Hematopoietic multipotent progenitor cell treated with erythropoietin and hydrocortisone succinate and interleukin-3 and kit ligand, for 17 days (in vitro differentiated cells): ENCODE data around the gene PTPRN2.

Experiments used
- DNase-seq: peaks from one replicate; pipeline ENCODE4 v3.0.0-alpha.2; 2015; ENCODE audit warnings: low spot score

Gene PTPRN2

DNA sequence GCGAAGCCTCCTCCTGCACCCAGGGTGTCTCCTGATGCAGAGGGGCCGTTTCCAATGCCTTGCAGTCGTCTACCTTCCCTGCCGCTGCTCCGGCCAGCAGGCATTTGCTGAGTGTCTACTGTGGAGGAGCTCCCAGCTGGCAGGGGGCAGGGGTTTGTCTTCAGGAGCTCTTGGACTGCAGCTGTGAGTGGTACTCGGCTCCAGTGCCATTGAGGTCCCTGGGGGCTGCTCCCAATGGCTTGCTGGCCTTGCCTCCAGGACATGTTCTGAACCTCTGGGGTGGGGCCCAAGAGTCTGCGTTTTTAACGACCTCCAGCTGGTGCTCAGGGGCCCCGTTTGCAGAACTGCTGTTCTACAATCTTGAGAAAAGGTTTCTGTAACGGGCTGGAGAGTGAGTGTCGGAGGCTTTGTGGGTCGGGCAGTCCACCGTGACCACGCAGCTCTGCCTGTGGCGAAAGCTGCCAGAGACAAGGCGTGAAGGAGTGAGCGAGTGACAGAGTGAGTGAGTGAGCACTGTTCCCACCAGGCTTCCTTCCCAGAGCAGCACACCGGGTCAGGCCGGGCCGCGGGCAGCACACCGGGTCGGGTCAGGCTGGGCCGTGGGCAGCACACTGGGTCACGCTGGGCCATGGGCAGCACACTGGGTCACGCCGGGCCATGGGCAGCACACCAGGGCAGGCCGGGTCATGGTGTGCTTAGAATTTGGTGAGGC, 520.2 kb downstream of the PTPRN2 start:
- no peak for DNase-seq

DNA sequence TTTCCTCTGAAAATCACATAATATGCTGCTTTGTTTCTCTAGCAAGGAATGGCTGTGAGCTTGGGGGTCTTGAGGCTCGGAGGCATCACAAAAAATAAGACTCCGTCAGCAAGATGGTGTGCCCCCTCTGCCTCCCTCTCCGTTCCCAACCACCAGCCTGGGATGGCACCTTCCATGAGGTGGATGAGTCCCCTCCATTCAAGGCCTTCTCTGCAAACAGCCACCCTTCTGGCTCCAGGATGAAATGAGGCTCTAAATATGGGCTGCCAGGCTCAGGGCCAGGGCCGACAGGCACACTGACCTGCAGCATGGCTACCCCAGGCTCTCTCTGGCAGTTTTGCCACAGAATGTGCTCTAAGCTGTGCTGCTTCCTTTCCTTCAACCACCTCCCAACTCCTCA, 521.5 kb downstream of the PTPRN2 start:
- DNase-seq = no peak

DNA sequence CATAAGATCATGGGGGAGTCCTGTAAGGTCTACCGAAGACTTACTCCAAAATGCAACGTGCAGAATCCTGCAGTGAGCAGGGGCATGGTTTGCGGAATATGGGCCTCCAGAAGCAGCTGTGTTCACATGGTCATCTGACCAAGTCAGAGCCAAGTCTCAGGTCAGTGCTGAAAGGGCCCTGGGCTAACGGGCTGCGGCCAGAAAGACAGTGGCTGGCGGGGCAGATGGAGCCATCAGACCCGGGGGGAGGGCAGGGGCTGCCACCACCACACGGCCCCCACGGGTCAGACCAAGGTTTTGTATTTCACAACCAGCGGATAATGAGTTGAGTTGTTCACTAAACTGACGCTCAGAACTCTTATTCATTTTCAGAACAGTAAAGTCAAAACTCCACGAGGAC, 522.3 kb downstream of the PTPRN2 start:
- no peak for DNase-seq

DNA sequence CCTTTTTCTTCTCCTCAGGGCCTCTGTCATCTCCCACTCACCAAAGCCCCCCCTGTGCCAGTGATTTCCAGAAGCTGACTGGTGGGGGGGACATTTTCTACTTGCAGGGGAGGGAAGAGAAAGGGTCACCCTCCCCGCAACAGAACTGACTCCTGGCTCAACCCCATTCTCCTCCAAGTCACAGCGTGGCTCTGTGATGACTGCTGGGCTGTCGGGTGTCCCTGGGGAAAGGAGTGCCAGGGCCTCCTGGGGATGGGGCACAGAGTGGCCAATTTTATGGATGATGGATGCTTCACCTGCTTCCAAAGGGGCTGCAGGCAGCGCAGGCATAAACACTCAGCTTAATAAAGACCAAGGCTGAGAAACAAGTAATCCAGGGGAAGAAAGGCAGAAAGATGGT, 523.0 kb downstream of the PTPRN2 start:
- no peak for DNase-seq

DNA sequence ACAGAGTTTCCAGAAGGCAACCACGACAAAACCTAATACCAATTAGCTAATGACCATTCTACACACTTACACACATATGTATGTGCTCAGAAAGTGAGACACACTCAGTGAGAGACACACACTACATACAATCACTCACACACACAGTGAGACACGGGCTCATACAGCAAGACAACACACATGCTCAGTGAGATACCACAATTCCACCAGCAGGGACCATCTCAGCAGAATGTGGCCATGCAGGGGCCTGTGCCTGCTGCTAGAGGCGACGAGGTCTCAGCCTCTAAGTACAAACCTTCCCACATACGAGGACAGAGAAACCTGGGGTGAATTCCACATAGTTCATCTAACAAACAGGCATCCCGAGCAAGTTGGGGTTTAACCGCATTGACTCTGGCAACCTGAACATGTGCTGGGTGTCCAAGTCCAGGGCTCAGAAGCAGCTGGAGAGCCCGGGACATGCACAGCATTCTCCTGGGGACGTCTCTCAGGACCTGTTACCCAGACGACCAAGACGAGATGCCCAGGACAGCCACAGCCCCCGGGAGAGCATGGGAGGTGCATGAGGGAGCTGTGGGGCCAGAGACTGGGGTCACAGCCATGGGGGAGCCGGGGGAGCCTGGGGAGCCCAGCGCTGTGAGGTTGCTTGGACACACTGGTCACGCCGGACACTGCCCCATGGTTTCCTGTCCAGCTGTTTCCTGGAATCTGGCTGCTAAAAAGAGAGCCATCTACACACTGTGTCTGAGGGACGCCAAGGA, 523.6 kb downstream of the PTPRN2 start:
- DNase-seq = no peak

DNA sequence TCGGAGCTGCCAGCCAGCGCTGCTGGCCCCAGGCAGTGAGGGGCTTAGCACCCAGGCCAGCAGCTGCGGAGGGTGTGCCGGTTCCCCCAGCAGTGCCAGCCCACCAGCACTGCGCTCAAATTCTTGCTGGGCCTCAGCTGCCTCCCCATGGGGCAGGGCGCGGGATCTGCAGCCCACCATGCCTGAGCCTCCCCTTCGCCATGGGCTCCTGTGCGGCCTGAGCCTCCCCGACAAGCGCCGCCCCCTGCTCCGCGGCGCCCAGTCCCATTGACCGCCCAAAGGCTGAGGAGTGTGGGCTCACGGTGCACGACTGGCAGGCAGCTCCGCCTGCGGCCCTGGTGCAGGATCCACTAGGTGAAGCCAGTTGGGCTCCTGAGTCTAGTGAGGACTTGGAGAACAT, 525.0 kb downstream of the PTPRN2 start:
- DNase-seq = no peak

DNA sequence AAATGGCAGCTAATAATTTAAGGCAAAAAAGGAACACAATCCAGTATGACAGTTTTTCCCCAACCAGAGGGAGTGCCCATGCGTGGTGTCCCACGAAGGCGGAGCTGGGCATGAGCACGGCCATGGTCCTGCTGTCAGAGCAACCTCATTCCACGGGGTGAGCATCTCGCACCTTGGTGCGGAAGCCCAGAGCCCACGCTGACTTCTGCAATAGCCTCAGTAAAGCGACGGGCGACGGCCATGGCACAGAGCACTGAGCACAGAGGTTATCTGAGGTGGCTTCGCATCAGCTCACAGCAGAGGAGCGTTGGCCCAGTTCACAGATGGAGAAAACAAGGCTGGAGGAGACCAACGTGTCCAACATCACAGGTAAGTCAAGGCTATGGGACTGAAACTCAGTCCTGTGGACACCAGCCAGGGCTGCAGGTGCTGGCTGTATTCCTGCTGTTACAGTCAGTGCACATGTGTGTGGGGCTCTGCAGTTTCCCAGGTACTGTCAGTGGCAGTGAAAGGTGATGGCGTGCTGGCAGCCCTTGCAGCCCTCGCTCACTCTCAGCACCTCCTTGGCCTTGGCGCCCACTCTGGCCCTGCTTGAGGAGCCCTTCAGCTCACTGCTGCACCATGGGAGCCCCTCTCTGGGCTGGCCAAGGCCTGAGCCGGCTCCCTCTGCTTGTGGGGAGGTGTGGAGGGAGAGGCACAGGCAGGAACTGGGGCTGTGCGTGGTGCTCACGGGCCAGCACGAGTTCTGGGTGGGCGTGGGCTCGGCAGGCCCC, 525.6 kb downstream of the PTPRN2 start:
- DNase-seq = no peak

DNA sequence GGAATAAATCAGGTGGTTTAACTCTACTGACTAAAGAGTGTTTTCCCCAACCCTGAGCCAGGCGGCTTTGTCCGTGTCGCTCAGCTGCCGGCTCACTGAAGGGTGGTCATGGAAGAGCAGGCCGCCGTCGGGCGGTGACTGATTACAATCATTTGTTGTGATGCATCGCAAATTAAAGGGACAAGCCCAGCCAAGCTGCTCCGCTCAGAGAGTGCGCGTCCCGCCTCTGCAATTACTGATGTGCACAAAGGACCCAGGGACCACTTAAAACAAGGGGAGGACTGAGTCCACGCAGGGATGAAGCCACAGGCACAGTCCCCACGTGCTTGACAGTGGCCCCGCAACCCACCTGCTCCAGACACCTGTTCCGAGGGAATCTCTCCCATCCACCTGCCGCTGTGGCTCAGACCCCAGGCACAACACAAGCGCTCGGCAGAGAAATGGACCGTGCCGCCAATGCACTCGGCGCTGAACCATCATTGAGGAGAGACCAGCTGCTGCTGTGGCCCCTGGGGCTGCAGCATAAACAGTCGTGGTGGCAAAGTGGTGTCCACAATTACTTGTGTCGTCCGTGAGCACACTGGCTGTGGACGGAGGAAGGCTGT, 526.5 kb downstream of the PTPRN2 start:
- DNase-seq = no peak

DNA sequence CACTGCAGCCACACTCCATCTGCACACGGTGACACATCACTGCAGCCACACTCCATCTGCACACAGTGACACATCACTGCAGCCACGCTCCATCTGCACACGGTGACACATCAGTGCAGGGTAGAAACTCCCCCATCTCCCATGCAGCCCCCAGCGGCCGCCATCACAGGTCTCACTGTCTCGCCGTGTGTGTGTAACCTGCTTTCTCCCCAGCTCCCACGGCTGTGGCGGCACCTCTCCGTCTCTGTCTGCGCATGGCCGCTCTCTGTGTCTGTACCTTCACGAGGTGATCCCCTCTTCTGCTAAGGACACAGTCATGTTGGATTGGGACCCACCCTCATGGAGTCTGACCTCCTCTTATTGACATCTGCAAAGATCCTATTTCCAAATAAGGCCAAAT, 527.4 kb downstream of the PTPRN2 start:
- DNase-seq = no peak

DNA sequence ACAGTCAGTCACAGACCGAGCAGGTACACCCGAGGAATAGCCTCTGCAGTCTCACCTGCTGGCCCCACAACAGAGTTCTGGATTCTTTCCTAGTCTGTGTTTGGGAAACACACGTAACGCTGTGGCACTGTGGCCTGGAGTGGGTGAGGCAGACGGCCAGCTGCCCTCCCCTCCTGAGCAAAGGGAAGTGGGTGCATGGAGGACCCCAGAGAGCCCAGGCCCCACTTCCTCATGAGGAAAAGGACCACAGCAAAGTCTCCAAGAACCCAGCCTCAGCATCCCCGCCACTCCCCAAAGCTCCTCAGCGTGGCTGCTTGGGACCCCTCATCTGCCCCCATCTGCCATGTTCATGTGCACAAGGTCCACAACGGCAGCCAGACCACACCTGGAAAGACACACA, 530.2 kb downstream of the PTPRN2 start:
- no peak for DNase-seq

DNA sequence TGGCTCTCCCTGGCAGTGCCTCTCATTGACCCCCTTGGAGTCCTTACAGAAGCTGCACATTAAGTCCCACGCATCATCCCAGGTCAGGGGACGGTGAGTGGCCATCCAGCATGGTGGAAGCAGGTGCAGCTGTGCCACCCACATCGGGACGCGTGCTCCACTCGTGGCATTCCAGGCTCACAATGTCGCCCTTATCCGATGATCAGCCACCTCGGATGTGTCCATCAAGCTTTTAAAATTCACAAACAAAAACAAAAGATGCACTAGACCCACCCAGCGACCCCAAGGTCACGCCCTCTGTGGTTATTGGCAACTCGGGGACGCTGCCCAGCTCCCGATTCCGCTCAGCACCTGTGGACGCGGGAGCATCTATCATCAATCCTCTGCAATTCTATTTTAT, 530.9 kb downstream of the PTPRN2 start:
- DNase-seq = no peak

DNA sequence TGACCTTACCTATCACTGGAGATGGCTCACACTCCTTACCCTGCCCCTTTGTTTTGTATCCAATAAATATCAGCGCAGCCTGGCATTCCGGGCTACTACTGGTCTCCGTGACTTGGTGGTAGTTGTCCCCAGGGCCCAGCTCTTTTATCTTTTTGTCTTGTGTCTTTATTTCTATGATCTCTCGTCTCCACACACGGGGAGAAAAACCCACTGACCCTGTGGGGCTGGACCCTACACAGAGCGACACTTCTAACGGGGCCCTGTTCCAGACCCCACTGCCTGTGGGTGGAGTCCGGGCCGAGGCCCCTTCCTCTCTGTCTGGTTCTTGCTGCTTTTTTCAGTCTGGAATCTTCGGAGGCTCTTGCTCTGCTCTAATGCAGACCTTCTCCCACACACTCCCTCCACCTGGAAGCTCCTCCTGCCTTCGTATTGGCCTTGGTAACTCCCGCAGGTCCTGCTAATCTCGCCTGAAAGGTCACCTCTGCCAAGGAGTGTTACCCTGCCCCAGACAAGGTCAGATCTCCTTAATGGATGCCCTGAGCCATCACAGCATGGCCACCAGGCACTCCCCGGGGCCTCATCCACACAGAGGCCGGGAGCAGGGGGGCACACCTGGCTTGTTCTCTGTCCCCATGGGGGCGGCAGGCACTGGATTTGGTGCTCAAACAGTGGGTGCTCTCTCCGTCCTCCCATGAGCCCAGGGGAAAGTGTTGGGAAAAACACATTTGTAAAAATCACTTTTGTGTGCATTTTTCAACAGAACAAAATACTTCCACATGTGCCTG, 531.7 kb downstream of the PTPRN2 start:
- DNase-seq = no peak

DNA sequence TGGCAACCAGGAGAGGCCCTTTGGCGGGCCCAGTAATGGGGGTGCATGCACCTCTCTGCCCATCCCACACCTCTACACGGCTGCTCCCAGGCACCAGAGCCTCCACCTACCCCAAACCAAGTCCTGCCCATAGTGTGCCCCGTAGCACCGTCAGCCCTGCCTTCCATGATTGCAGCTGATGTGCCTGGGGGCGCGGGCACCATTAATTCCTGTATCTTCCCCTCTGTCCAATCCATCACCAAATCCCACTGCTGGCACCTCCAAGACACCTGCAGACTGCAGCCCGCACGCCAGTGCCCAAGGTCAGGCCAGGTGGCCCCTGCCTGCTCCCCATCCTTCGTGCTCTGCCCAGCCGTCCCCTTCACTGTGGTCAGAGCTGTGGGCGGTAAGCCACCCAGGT, 533.0 kb downstream of the PTPRN2 start:
- DNase-seq = no peak

DNA sequence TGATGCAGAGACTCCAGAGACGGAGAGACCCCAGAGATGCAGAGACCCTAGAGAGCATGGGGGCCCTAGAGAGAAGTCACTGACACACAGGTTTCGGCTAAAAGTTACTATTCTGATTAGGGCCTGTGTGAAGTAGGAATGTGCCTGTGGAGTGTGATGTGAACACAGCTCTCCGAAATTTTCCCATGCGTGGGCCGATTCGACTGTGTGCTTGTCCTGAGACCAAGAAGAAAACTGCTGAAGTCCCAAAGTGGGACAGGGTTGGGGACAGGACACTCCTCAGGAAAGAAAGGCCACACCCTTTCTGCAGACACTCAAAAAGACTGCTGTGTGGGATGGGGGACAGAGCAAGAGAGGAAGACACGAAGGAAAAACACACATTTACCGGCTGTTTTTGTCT, 533.5 kb downstream of the PTPRN2 start:
- DNase-seq = no peak

DNA sequence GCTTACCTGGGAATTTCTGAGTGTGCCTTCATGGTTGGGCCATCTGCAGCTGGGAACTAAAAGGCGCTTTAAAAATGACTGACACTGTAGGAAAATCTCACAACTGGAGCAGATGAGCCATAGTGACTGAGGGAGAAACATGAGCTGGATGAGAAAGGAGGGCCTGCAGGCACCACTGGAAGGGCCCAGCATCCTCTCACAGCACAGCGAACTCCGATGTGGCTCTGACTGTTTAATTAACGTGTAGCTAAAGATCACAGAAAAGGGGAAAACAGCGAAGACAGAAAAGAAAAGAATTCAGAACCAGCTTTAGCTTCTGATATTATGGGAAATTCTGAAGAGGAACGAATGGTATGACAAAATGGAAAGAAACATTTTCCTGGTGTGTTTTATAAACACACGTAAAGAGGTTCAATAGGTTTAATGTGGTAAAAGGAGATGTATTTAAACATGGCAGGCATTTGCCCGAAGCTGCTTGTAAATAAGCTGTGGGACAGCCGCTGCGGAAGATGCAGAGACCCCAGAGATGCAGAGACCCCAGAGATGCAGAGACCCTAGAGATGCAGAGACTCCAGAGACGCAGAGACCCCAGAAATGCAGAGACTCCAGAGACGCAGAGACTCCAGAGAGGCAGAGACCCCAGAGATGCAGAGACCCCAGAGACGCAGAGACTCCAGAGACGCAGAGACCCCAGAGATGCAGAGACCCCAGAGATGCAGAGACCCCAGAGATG, 534.3 kb downstream of the PTPRN2 start:
- DNase-seq = no peak

DNA sequence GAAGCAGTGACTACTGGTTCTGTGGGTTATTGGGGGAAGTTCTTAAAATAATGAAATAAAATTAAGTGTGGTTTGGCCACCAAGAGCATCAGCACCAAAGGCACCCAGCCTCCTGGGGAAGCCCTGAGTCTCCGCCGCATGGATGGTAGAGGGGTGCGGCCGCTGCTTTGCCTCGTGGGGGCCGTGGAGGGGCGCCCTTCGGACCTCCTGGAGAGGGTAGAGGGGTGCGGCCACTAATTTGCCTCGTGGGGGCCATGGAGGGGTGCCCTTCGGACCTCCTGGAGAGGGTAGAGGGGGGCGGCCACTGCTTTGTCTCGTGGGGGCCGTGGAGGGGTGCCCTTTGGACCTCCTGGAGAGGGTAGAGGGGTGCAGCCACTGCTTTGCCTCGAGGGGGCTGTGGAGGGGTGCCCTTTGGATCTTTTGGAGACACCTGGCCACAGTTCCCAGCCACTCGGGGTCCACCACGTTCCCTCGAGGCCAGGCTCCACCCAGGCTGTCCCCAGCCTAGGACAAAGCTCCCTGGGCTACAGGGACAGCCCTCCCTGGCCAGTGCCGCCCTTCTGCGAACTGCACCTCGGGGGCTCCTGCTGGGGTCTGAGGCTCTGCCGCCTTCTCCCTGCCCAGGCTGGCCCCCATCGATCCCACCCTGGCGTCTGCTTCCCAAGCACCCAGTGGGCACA, 535.1 kb downstream of the PTPRN2 start:
- DNase-seq = no peak

DNA sequence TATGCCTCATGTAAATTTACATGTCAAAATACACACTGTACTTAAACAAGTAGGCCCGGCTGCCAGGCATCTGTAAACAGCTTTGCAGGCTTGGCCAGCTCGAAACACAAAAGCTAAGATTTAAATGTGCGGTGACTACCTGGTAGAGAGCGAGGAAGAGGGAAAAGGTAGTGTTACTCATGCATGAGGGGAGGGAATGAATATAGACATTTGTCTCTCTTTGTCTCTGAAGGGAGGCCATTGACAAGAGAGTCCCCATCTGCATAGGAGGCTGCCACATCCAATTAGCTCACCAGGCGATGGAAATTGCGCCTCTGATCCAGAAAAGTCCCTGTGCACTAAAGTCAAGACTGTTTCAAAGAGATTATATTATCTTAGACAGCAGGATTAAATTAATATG, 535.8 kb downstream of the PTPRN2 start:
- DNase-seq = no peak

DNA sequence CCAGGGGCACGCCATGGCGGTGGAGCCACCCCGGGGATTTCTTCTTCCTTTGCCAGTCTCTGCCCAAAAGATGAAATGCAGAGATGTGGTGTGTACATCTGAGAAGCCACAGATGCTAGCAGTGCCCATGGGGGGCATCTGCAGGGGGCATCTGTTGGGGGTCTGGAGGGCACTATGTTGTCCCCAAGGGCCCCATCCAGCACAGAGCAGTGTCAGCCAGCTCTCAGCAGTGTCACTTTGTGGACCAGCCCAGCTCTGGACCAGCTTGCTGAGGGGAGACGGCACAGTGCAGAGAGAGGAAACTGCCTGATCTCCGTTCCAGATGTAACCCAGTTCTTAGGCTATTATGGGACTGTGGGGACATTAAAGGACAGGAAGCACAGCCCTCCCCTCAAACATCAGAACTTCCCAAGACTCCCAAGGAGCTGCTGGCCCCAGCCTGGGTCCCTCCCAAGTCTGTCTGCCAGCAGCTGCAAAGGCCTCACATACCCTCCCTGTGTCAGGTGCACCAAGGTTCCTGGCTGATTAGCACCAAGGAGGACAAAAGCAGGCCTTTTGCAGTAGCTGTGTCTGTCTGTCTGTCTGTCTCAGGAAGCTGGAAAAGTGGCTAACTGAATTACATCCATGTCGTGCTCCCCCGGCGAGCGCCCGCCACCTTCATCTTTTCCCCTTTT, 536.5 kb downstream of the PTPRN2 start:
- DNase-seq = no peak

DNA sequence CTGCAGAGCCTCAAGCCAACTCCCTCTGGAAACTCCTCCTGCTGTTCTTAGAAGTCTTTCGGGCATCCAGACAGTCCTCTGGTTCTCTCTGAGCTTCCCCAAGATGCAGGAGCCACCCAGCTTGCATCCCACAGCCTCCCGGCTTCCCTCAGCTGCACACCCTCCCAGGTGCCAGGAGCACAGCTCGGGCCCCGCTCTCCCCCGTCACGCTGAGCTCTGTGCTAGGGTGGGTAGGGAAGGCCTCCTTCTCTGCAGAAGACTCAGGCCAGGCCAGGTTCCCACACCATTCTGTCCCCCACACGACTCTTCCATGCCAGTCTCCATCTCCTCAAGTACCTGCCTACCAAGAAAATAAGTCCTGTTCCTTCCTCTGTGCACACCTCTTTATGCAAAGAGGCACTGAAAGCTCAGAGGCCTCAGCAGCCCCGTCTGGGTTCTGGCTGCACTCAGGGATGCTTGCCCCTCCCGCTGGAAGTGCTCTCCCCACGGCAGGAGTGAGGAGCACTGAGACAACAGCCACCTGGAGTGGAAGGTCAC, 537.1 kb downstream of the PTPRN2 start:
- no peak for DNase-seq

DNA sequence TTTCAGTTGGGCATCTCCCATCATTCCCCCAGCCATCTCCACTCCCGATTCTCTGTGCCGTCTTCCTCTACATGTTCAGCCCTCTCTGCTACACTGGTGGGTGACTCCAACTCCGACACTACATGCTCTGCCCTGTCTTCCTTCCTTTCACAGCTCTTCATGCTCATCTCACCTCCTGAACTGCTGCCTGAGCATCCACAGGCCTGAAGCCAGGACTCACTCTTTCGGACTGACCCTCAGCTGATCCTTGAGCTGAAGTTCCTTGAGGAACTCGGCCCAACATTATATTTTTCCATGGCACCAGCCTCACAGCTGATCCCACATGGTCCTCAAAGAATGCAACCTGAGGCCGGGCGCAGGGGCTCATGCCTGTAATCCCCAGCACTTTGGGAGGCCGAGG, 538.4 kb downstream of the PTPRN2 start:
- no peak for DNase-seq
